ENCODE measurements around the gene DENND10.
"Not testable (repeated sequence)": the region's sequence is repeated elsewhere in the genome, so short reads cannot be mapped to it uniquely, and the experiment has no call there.

Gene DENND10

DNA sequence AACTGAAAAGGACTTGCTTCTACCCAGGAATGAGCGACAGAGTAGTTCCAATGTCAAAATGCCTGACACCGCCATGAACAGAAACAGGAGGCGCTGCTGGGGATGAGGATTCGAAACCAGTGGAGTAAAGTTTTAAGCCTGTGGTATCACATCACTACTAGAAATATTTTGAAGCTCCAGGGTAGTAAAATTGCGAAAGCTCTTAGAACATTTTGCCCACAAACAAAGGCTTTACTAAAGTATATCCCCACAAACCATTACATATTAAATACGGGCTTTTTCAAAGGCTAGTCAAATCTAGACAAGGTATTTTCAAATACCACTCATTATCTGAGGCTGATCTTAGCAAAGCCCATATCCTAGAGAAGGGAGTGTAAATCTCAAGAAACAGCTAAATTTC, 72.3 kb downstream of the DENND10 start:
- DNase-seq, result no peak

DNA sequence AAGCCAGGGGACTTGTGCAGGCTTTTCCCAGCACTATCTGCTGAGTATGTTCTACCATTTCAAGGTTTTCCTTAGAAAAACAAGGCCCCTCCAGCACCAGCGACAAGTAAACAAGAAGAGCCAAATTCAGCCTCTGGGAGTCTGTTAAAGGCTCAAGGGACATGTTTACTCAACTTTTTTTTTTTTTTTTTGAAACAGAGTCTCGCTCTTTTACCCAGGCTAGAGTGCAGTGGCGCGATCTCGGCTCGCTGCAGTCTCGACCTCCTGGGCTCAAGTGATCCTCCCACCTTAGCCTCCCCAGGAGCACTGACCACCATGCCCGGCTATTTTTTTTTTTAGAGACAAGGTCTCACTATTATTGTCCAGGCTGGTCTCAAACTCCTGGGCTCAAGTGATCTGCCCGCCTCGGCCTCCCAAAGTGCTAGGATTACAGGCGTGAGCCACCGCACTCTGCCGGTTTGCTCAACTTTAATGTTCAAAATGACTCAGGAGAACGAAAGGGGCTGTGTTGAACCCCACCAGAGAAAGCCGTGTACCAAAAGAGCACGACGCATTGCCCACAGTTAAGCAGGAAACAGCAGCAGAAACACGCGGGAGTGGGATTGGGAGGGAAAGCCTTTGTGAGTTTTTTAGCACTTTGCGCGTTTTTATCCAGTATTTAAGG, 73.9 kb downstream of the DENND10 start:
- DNase-seq, result no peak

DNA sequence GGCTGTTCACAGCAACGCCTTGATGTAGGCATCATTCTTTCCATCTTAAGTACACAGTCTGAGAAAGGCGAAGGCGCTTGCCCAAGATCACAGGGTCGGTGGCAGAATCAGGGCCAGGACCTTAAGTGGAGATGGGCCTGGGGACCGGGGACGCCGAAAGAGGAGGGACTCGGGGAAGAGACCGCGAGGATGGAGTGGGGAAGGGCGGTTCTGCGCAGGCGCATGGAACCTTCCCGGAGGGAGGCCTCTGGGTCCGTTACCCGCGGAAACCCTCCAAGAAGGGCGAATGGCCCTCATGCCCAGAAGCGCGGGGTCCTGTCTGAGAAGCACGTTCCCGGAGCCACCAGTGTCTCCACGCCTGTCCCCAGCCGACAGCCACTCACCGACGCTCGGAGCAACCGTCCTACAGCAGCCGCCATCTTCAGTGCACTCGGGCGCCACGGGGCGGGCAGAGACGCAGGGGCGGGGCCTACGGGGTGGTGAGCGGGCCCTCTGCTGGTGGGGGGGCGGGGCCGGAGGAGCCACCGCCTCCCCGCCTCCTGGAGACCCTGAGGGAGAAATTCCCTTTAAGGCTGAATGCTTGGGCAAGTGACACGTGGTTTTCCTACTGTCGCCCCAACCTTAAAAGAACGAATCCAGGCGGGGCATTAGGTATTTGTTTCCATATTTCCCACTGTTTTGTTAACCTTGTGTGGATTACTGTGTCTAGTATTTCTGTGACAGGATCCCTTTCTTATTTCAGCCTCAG, 74.6 kb downstream of the DENND10 start, which contains the start of gene PRDX3:
PRDX3 (minus strand) TSS at position 441 of the 748 bp plus-strand sequence; CDS start at position 419, 22 bp downstream.
- DNase-seq, result peak; percentile 97

DNA sequence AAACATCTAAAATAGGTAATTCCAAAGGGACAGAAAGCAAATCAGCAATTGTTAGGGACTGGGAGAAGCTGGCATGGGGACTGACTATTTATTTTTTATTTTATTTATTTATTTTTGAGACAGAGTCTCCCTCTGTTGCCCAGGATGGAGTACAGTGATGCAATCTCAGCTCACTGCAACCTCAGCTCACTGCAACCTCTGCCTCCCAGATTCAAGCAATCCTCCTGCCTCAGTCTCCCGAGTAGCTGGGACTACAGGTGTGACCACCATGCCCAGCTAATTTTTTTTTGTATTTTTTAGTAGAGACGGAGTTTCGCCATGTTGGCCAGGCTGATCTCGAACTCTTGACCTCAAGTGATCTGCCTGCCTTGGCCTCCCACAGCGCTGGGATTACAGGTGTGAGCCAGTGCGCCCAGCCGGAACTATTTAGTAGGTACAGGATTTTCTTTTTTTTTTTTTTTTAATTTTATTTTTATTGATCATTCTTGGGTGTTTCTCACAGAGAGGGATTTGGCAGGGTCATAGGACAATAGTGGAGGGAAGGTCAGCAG, 77.0 kb downstream of the DENND10 start:
- DNase-seq, result not testable (repeated sequence)

DNA sequence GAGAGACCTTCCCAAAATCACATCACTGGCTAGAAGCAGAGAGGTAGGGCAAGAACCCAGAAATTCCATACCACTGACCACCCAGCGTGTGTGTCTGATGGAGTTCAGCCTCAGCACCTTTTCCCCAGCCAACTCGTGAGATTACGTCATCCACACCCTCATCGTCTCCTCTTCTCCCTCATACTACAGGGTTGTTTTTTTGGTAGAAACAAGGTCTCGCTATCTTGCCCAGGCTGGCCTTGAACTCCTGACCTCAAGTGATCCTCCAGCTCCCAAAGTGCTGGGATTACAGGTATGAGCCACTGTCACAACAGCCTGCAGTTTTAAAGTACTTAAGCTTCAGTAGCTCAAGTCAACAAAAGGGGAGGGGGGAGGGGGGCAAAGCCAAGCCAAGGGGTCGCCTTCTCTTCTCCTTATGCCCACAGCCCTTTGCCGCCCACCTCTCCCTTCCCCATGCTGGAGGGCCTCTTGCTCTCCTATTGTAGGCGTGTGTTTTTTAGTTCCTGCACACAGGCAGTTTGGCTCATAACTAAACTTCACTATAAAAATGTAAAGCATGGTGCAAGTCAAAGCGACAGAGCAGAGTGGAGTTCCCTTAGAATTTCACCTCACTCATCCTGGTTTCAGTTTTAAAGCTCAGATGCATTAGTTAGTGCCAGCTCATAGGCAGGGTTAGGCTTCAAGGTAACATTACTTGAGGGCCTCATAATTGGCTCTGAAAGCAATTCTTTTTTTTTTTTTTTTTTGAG, 79.9 kb downstream of the DENND10 start:
- DNase-seq, result no peak
